Cardiac muscle cell (in vitro differentiated cells and primary cell): ENCODE results near the gene CSGALNACT2. TPM values are rescaled to one million over a fixed set of nuclear protein-coding genes. Genes with fewer than 3 reads are reported as not detected.

ENCODE experiments used
- DNase-seq, 2 donors: peaks; one replicate each; pipeline versions ENCODE4 v3.0.0 to v3.0.0-alpha.2; 2010 to 2017; ENCODE audit warnings: low read depth in 1 of 2, low spot score in 1 of 2
- H3K27ac ChIP-seq: fragments of 200-600 bp; sonication (generic); 2 replicates; pipeline ENCODE4 v1.5.1; 2016
- H3K27me3 ChIP-seq: fragments of 200-600 bp; sonication (generic); 2 replicates; pipeline ENCODE4 v1.6.0; 2016; ENCODE audit warnings: control low read depth
- H3K36me3 ChIP-seq: fragments of 200-600 bp; sonication (generic); 2 replicates; pipeline ENCODE4 v1.5.1; 2016; ENCODE audit warnings: control low read depth
- H3K4me1 ChIP-seq: fragments of 200-600 bp; sonication (generic); 2 replicates; pipeline ENCODE4 v1.8.1; 2017; ENCODE audit warnings: low read depth, mild to moderate bottlenecking, mixed run types
- H3K4me3 ChIP-seq: fragments of 200-600 bp; sonication (generic); 2 replicates; pipeline ENCODE4 v1.5.1; 2016; ENCODE audit warnings: mild to moderate bottlenecking
- H3K9me3 ChIP-seq: fragments of 200-600 bp; sonication (generic); 2 replicates; pipeline ENCODE4 v1.5.1; 2017; ENCODE audit warnings: low read depth, mild to moderate bottlenecking, control low read depth
- CTCF ChIP-seq: IDR thresholded peaks from 2 replicates; pipeline ENCODE4 v1.5.1; 2012; ENCODE audit warnings: low read depth, mild to moderate bottlenecking, low read length
- polyA plus RNA-seq: library from polyadenylated mRNA; unstranded; fragments of >200 nt; fragmentation: Nextera tagmentation; extraction: Ambion mirVana; gene quantifications from 2 replicates; pipeline ENCODE4 v1.2.1, GENCODE V29; 2016
- total RNA-seq: library from RNA; depleted of rRNA; stranded (reverse); fragments of >200 nt; gene quantifications from 2 replicates; pipeline ENCODE4 v1.2.3, GENCODE V29; 2016

CSGALNACT2 gene
- total and polyA plus RNA-seq, 2 experiments from 2014 or later, result 8.3 to 9.9 TPM

- H3K4me1 ChIP-seq, result no peaks in the 10 kb centered on the region
- no peak overlapping the region for H3K27ac ChIP-seq
- H3K27me3 ChIP-seq, result no peaks in the 10 kb centered on the region
- H3K4me3 ChIP-seq, result no peak overlapping the region
- peak; percentile 51 for TF ChIP-seq CTCF
- DNase-seq, result peak in 1 of 2 donors; percentile 15
- H3K9me3 ChIP-seq, result no peaks in the 10 kb centered on the region
- H3K36me3 ChIP-seq, result no peaks in the 10 kb centered on the region
Measured at GRCh38 chr10:43197834-43198681, 59.8 kb downstream of the CSGALNACT2 start.

GRCh38 chr10:43198682-43199005 is 60.4 kb downstream of the CSGALNACT2 start:
- no peaks in the 10 kb centered on the region for H3K9me3 ChIP-seq
- no peaks in the 10 kb centered on the region for H3K36me3 ChIP-seq
- no peaks in the 10 kb centered on the region for H3K4me1 ChIP-seq
- no peak overlapping the region for H3K4me3 ChIP-seq
- no peak for DNase-seq
- H3K27ac ChIP-seq, result no peak overlapping the region
- no peaks in the 10 kb centered on the region for H3K27me3 ChIP-seq
- TF ChIP-seq CTCF, result no peak

GRCh38 chr10:43199088-43199683 is 60.9 kb downstream of the CSGALNACT2 start:
- Histone ChIP-seq H3K36me3 (no peaks in the 10 kb centered on the region), H3K4me3 (no peak overlapping the region), H3K27me3 (no peaks in the 10 kb centered on the region), H3K27ac (no peak overlapping the region), H3K4me1 (no peaks in the 10 kb centered on the region), H3K9me3 (no peaks in the 10 kb centered on the region)
- TF ChIP-seq CTCF, result no peak
- no peak for DNase-seq

- Histone ChIP-seq H3K4me1 (no peaks in the 10 kb centered on the region), H3K27ac (no peak overlapping the region), H3K4me3 (no peak overlapping the region), H3K36me3 (no peaks in the 10 kb centered on the region), H3K27me3 (no peaks in the 10 kb centered on the region), H3K9me3 (no peaks in the 10 kb centered on the region)
- no peak for TF ChIP-seq CTCF
- no peak for DNase-seq
Measured at GRCh38 chr10:43199684-43200537, 61.7 kb downstream of the CSGALNACT2 start.

GRCh38 chr10:43200538-43201390 is 62.5 kb downstream of the CSGALNACT2 start:
- Histone ChIP-seq H3K9me3 (no peaks in the 10 kb centered on the region), H3K27ac (no peak overlapping the region), H3K27me3 (no peaks in the 10 kb centered on the region), H3K36me3 (no peaks in the 10 kb centered on the region), H3K4me3 (no peak overlapping the region), H3K4me1 (no peaks in the 10 kb centered on the region)
- DNase-seq, result no peak
- TF ChIP-seq CTCF, result no peak
